ENCODE measurements around the gene TAF4B. TPM values are rescaled to one million over a fixed set of nuclear protein-coding genes. Genes with fewer than 3 reads are reported as not detected.
A peak's percentile ranks its signal among the peaks of the same experiment; 100 is the strongest.

TAF4B gene
- total and polyA plus RNA-seq, 4 donors = 1.6 to 5.9 (median 2.4) TPM

GRCh38 chr18:26210147-26210546 is 16.1 kb upstream of the TAF4B start:
- peaks cover 0 to 6% (median 0%) of the 10 kb centered on the region in 5 donors for H3K4me1 ChIP-seq (ENCODE audit: control insufficient read depth in 5 of 5, insufficient read depth in 5 of 5, low read length in 5 of 5)
- DNase-seq (no peak), ATAC-seq (ENCODE audit: insufficient read depth, low FRiP score) (no peak)
- no peak overlapping the region for H3K9ac ChIP-seq (ENCODE audit: insufficient read depth in 1 of 2, low read length in 2 of 2)
- no peak overlapping the region for H3K4me3 ChIP-seq
- H3K27ac ChIP-seq (ENCODE audit: low read depth in 1 of 2, low read length in 1 of 2) = no peak overlapping the region
- peaks cover 0 to under 1% (median 0%) of the 10 kb centered on the region in 3 donors for H3K27me3 ChIP-seq (ENCODE audit: control insufficient read depth in 3 of 3, insufficient read depth in 3 of 3, low read length in 2 of 3)
- 92% methylated on average over 4 of the region's 4 CpGs for WGBS, 2 donors
- no peaks in the 10 kb centered on the region for H3K36me3 ChIP-seq (ENCODE audit: control insufficient read depth in 4 of 4, insufficient read depth in 4 of 4, low read length in 4 of 4)
- no peaks in the 10 kb centered on the region for H3K9me3 ChIP-seq (ENCODE audit: control insufficient read depth in 4 of 4, insufficient read depth in 3 of 4, low read length in 3 of 4)
- TF ChIP-seq CTCF (IDR thresholded peaks at IDR 0.05; ENCODE audit: control extremely low read depth, extremely low read depth) = no peak

- no peak overlapping the region for H3K4me3 ChIP-seq
- H3K4me1 ChIP-seq (ENCODE audit: control insufficient read depth in 5 of 5, insufficient read depth in 5 of 5, low read length in 5 of 5) = no peaks in the 10 kb centered on the region
- no peak for TF ChIP-seq CTCF (IDR thresholded peaks at IDR 0.05; ENCODE audit: control extremely low read depth, extremely low read depth)
- no peak overlapping the region for H3K27ac ChIP-seq (ENCODE audit: low read depth in 1 of 2, low read length in 1 of 2)
- 26 to 47% methylated on average over 7 of the region's 7 CpGs for WGBS, 2 donors
- H3K9ac ChIP-seq (ENCODE audit: insufficient read depth in 1 of 2, low read length in 2 of 2) = no peak overlapping the region
- ATAC-seq (ENCODE audit: insufficient read depth, low FRiP score) (no peak), DNase-seq (no peak)
- no peaks in the 10 kb centered on the region for H3K9me3 ChIP-seq (ENCODE audit: control insufficient read depth in 4 of 4, insufficient read depth in 3 of 4, low read length in 3 of 4)
- no peaks in the 10 kb centered on the region for H3K36me3 ChIP-seq (ENCODE audit: control insufficient read depth in 4 of 4, insufficient read depth in 4 of 4, low read length in 4 of 4)
- H3K27me3 ChIP-seq (ENCODE audit: control insufficient read depth in 3 of 3, insufficient read depth in 3 of 3, low read length in 2 of 3) = no peaks in the 10 kb centered on the region
Observed at GRCh38 chr18:26215247-26215970, 10.8 kb upstream of the TAF4B start.

- DNase-seq (peak in 1 of 3 donors; percentile 4), ATAC-seq (ENCODE audit: insufficient read depth, low FRiP score) (no peak)
- Histone ChIP-seq H3K9ac (ENCODE audit: insufficient read depth in 1 of 2, low read length in 2 of 2) (no peak overlapping the region), H3K27me3 (ENCODE audit: control insufficient read depth in 3 of 3, insufficient read depth in 3 of 3, low read length in 2 of 3) (peaks cover 0 to 4% (median 2%) of the 10 kb centered on the region in 3 donors), H3K4me3 (no peak overlapping the region), H3K27ac (ENCODE audit: low read depth in 1 of 2, low read length in 1 of 2) (no peak overlapping the region), H3K9me3 (ENCODE audit: control insufficient read depth in 4 of 4, insufficient read depth in 3 of 4, low read length in 3 of 4) (peaks cover 0 to 3% (median 0%) of the 10 kb centered on the region in 4 donors), H3K36me3 (ENCODE audit: control insufficient read depth in 4 of 4, insufficient read depth in 4 of 4, low read length in 4 of 4) (no peaks in the 10 kb centered on the region), H3K4me1 (ENCODE audit: control insufficient read depth in 5 of 5, insufficient read depth in 5 of 5, low read length in 5 of 5) (peaks cover 1 to 11% (median 4%) of the 10 kb centered on the region in 5 donors)
- TF ChIP-seq CTCF (IDR thresholded peaks at IDR 0.05; ENCODE audit: control extremely low read depth, extremely low read depth) = no peak
- 87 to 88% methylated on average over 7 of the region's 7 CpGs for WGBS, 2 donors
Observed at GRCh38 chr18:26225022-26225693, 1.1 kb upstream of the TAF4B start.
